Measurements from ENCODE around the gene UCHL5. TPM values are rescaled to one million over a fixed set of nuclear protein-coding genes. Genes with fewer than 3 reads are reported as not detected.
A peak's percentile ranks its signal among the peaks of the same experiment; 100 is the strongest.
"Not testable (repeated sequence)": the region's sequence is repeated elsewhere in the genome, so short reads cannot be mapped to it uniquely, and the experiment has no call there.

UCHL5 gene
- total and polyA plus RNA-seq, 2 experiments from 2014 or later = 22.5 to 50.8 TPM

- Histone ChIP-seq H3K27ac (peak overlapping the region; percentile 97), H4K20me1 (ENCODE audit: insufficient read depth) (peaks cover 8% of the 10 kb centered on the region), H3K4me1 (ENCODE audit: insufficient read depth) (peaks cover 42% of the 10 kb centered on the region), H3K36me3 (ENCODE audit: low read depth) (no peaks in the 10 kb centered on the region), H3K79me2 (ENCODE audit: insufficient read depth) (peaks cover 88% of the 10 kb centered on the region), H3K9me2 (ENCODE audit: insufficient read depth) (no peaks in the 10 kb centered on the region), H2AFZ (peak overlapping the region; percentile 86), H3K27me3 (replicated peaks; ENCODE audit: insufficient read depth) (no peaks in the 10 kb centered on the region), H3K9me3 (ENCODE audit: low read depth) (no peaks in the 10 kb centered on the region), H3F3A (ENCODE audit: insufficient read depth) (peaks cover 23% of the 10 kb centered on the region), H3K4me3 (peak overlapping the region; percentile 91), H3K4me2 (ENCODE audit: unreplicated experiment) (peak overlapping the region; percentile 96), H3K9ac (peak overlapping the region; percentile 99)
- peak; percentile 42 for DNase-seq
- TF ChIP-seq EZH2phosphoT487 (IDR thresholded peaks at IDR 0.05; ENCODE audit: insufficient read depth, low read depth) (no peak), EZH2 (IDR thresholded peaks at IDR 0.05; ENCODE audit: insufficient read depth, poor library complexity, severe bottlenecking) (no peak)
- WGBS, 2 experiments (ENCODE audit: low coverage in 1 of 2, low lambda C conversion rate in 2 of 2, missing lambda C conversion rate in 2 of 2) = 14 to 16% methylated on average over 4 of the region's 4 CpGs
- in situ Hi-C loops (cut with MboI) = no loop called here
Measured at GRCh38 chr1:193060406-193060805, 1.2 kb upstream of the UCHL5 start.

- no peaks in the 10 kb centered on the region for H3K9me2 ChIP-seq (ENCODE audit: insufficient read depth)
- no peaks in the 10 kb centered on the region for H3K9me3 ChIP-seq (ENCODE audit: low read depth)
- peak overlapping the region; percentile 91 for H3K4me3 ChIP-seq
- H3K9ac ChIP-seq = peak overlapping the region; percentile 99
- peak overlapping the region; percentile 96 for H3K4me2 ChIP-seq (ENCODE audit: unreplicated experiment)
- no peaks in the 10 kb centered on the region for H3K36me3 ChIP-seq (ENCODE audit: low read depth)
- no peak for DNase-seq
- H4K20me1 ChIP-seq (ENCODE audit: insufficient read depth) = peaks cover 8% of the 10 kb centered on the region
- in situ Hi-C loops (cut with MboI) = no loop called here
- H3K4me1 ChIP-seq (ENCODE audit: insufficient read depth) = peaks cover 42% of the 10 kb centered on the region
- peaks cover 23% of the 10 kb centered on the region for H3F3A ChIP-seq (ENCODE audit: insufficient read depth)
- TF ChIP-seq EZH2 (IDR thresholded peaks at IDR 0.05; ENCODE audit: insufficient read depth, poor library complexity, severe bottlenecking) (no peak), EZH2phosphoT487 (IDR thresholded peaks at IDR 0.05; ENCODE audit: insufficient read depth, low read depth) (no peak)
- H3K27me3 ChIP-seq (replicated peaks; ENCODE audit: insufficient read depth) = no peaks in the 10 kb centered on the region
- WGBS, 2 experiments (ENCODE audit: low coverage in 1 of 2, low lambda C conversion rate in 2 of 2, missing lambda C conversion rate in 2 of 2) = 0 to 1% methylated on average over 9 of the region's 9 CpGs
- peaks cover 88% of the 10 kb centered on the region for H3K79me2 ChIP-seq (ENCODE audit: insufficient read depth)
- peak overlapping the region; percentile 97 for H3K27ac ChIP-seq
- H2AFZ ChIP-seq = peak overlapping the region; percentile 86
Measured at GRCh38 chr1:193060115-193060403, 899 bp upstream of the UCHL5 start.

- Histone ChIP-seq H3K36me3 (ENCODE audit: low read depth) (no peaks in the 10 kb centered on the region), H3K9me2 (ENCODE audit: insufficient read depth) (no peaks in the 10 kb centered on the region), H3K27ac (peak overlapping the region; percentile 97), H3K9ac (peak overlapping the region; percentile 99), H2AFZ (peak overlapping the region; percentile 86), H3K27me3 (replicated peaks; ENCODE audit: insufficient read depth) (no peaks in the 10 kb centered on the region), H3F3A (ENCODE audit: insufficient read depth) (peaks cover 23% of the 10 kb centered on the region), H4K20me1 (ENCODE audit: insufficient read depth) (peaks cover 4% of the 10 kb centered on the region; the same call in 1 of the 2 replicates), H3K79me2 (ENCODE audit: insufficient read depth) (peaks cover 88% of the 10 kb centered on the region), H3K9me3 (ENCODE audit: low read depth) (no peaks in the 10 kb centered on the region), H3K4me3 (peak overlapping the region; percentile 91), H3K4me1 (ENCODE audit: insufficient read depth) (peaks cover 41% of the 10 kb centered on the region), H3K4me2 (ENCODE audit: unreplicated experiment) (peak overlapping the region; percentile 96)
- WGBS, 2 experiments (ENCODE audit: low coverage in 1 of 2, low lambda C conversion rate in 2 of 2, missing lambda C conversion rate in 2 of 2) = 1 to 2% methylated on average over 37 of the region's 37 CpGs
- in situ Hi-C loops (cut with MboI) = no loop called here
- peak; percentile 83 for DNase-seq
- TF ChIP-seq EZH2phosphoT487 (IDR thresholded peaks at IDR 0.05; ENCODE audit: insufficient read depth, low read depth) (no peak), EZH2 (IDR thresholded peaks at IDR 0.05; ENCODE audit: insufficient read depth, poor library complexity, severe bottlenecking) (no peak)
Measured at GRCh38 chr1:193058529-193059281, 455 bp downstream of the UCHL5 start.

GRCh38 chr1:193054169-193054675 lies 4.9 kb downstream of the UCHL5 start:
- peaks cover 8% of the 10 kb centered on the region for H3K36me3 ChIP-seq (ENCODE audit: low read depth)
- H3K27ac ChIP-seq = no peak overlapping the region
- in situ Hi-C loops (cut with MboI) = no loop called here
- TF ChIP-seq EZH2 (IDR thresholded peaks at IDR 0.05; ENCODE audit: insufficient read depth, poor library complexity, severe bottlenecking) (no peak), EZH2phosphoT487 (IDR thresholded peaks at IDR 0.05; ENCODE audit: insufficient read depth, low read depth) (no peak)
- DNase-seq = no peak
- H3K79me2 ChIP-seq (ENCODE audit: insufficient read depth) = peaks cover 92% of the 10 kb centered on the region
- H2AFZ ChIP-seq = no peak overlapping the region
- no peak overlapping the region for H3K4me2 ChIP-seq (ENCODE audit: unreplicated experiment)
- H3K9ac ChIP-seq = no peak overlapping the region
- H3K4me3 ChIP-seq = no peak overlapping the region
- H3K9me2 ChIP-seq (ENCODE audit: insufficient read depth) = no peaks in the 10 kb centered on the region
- H3K9me3 ChIP-seq (ENCODE audit: low read depth) = no peaks in the 10 kb centered on the region
- H4K20me1 ChIP-seq (ENCODE audit: insufficient read depth) = no peaks in the 10 kb centered on the region
- H3K4me1 ChIP-seq (ENCODE audit: insufficient read depth) = peaks cover 14% of the 10 kb centered on the region
- H3F3A ChIP-seq (ENCODE audit: insufficient read depth) = peaks cover 5% of the 10 kb centered on the region
- H3K27me3 ChIP-seq (replicated peaks; ENCODE audit: insufficient read depth) = no peaks in the 10 kb centered on the region
- 88 to 90% methylated on average over 4 of the region's 4 CpGs for WGBS, 2 experiments (ENCODE audit: low coverage in 1 of 2, low lambda C conversion rate in 2 of 2, missing lambda C conversion rate in 2 of 2)

GRCh38 chr1:193048913-193049312 lies 10.2 kb downstream of the UCHL5 start:
- H3K79me2 ChIP-seq (ENCODE audit: insufficient read depth) = peaks cover 56% of the 10 kb centered on the region
- H2AFZ ChIP-seq; H3K4me1 ChIP-seq (ENCODE audit: insufficient read depth); H3K9ac ChIP-seq; H3K9me2 ChIP-seq (ENCODE audit: insufficient read depth); H3F3A ChIP-seq (ENCODE audit: insufficient read depth); in situ Hi-C loops (cut with MboI); DNase-seq; H3K4me2 ChIP-seq (ENCODE audit: unreplicated experiment); H3K27me3 ChIP-seq (replicated peaks; ENCODE audit: insufficient read depth); H3K9me3 ChIP-seq (ENCODE audit: low read depth); H3K4me3 ChIP-seq; H3K27ac ChIP-seq; H4K20me1 ChIP-seq (ENCODE audit: insufficient read depth): not testable (repeated sequence)
- H3K36me3 ChIP-seq (ENCODE audit: low read depth) = peaks cover 42% of the 10 kb centered on the region
- 95 to 96% methylated on average over 5 of the region's 5 CpGs for WGBS, 2 experiments (ENCODE audit: low coverage in 1 of 2, low lambda C conversion rate in 2 of 2, missing lambda C conversion rate in 2 of 2)

Measured in GM23248 (cell line).